IMR-90 (cell line): ENCODE results near the gene SCARF2. TPM values are rescaled to one million over a fixed set of nuclear protein-coding genes. Genes with fewer than 3 reads are reported as not detected.

Experiments
- ATAC-seq: fragments of 200-7000 bp; cut with Tn5 transposase; 2 replicates; pipeline ENCODE4 v1.9.1; 2020; ENCODE audit warnings: low read depth, mild to moderate bottlenecking, moderate library complexity
- BruUV-seq: library from RNA; stranded (reverse); fragments of 400-500 nt; replicated peaks from 2 replicates; lab custom pipeline; 2021; lab: Mats Ljungman, UMichigan
- CTCF ChIA-PET: fragments of 300-600 bp; formaldehyde crosslinking; extraction: SDS; loops from one replicate; lab custom pipeline; 2021; ENCODE audit warnings: antibody characterized with exemption; lab: Yijun Ruan, JAX
- POLR2A ChIA-PET: fragments of 300-600 bp; sonication (Branson Sonifier 250); formaldehyde crosslinking; loops from one replicate; lab custom pipeline; 2022; ENCODE audit warnings: antibody characterized with exemption; ENCODE audit not compliant: unreplicated experiment; lab: Charles Lee
- DNase-seq: peaks from one replicate; pipeline ENCODE4 v3.0.0; 2013
- H2AFZ ChIP-seq: replicated peaks from 2 replicates; pipeline ENCODE3; 2013; ENCODE audit warnings: low read length, mild to moderate bottlenecking; ENCODE audit not compliant: poor library complexity
- H2AK5ac ChIP-seq: 2 replicates; pipeline ENCODE4 v1.6.1; 2013; ENCODE audit warnings: low read depth, low read length, inconsistent platforms
- H2AK9ac ChIP-seq: replicated peaks from 2 replicates; pipeline ENCODE3; 2013; ENCODE audit warnings: mild to moderate bottlenecking, low read depth, low read length, moderate library complexity; ENCODE audit not compliant: poor library complexity
- H2BK120ac ChIP-seq: 2 replicates; pipeline ENCODE4 v1.6.1; 2013; ENCODE audit warnings: low read depth, low read length, inconsistent platforms
- H2BK15ac ChIP-seq: 3 replicates; pipeline ENCODE4 v1.6.1; 2013; ENCODE audit warnings: low read depth, low read length, inconsistent platforms
- H2BK20ac ChIP-seq: 2 replicates; pipeline ENCODE4 v1.6.1; 2013; ENCODE audit warnings: low read depth, mild to moderate bottlenecking, inconsistent platforms, low read length, moderate library complexity
- H2BK5ac ChIP-seq: 2 replicates; pipeline ENCODE4 v1.6.1; 2013; ENCODE audit warnings: mild to moderate bottlenecking, low read depth, low read length, inconsistent platforms; ENCODE audit not compliant: poor library complexity, severe bottlenecking
- H3K14ac ChIP-seq: replicated peaks from 2 replicates; pipeline ENCODE4 v1.6.1; 2013; ENCODE audit warnings: low read depth, low read length, inconsistent platforms
- H3K18ac ChIP-seq: 2 replicates; pipeline ENCODE4 v1.6.1; 2013; ENCODE audit warnings: low read depth, low read length, control low read depth
- H3K23ac ChIP-seq: 2 replicates; pipeline ENCODE4 v1.6.1; 2013; ENCODE audit warnings: low read depth, low read length, inconsistent platforms
- H3K27ac ChIP-seq: 2 replicates; pipeline ENCODE4 v1.5.1; 2013; ENCODE audit warnings: mild to moderate bottlenecking, control low read depth, low read length; ENCODE audit not compliant: insufficient read depth
- H3K27me3 ChIP-seq: 2 replicates; pipeline ENCODE4 v1.6.1; 2013; ENCODE audit warnings: low read length; ENCODE audit not compliant: control insufficient read depth, insufficient read depth
- H3K36me3 ChIP-seq: 2 replicates; pipeline ENCODE4 v1.6.1; 2013; ENCODE audit warnings: low read length, mixed read lengths; ENCODE audit not compliant: control insufficient read depth, insufficient read depth
- H3K4ac ChIP-seq: 2 replicates; pipeline ENCODE4 v1.6.1; 2013; ENCODE audit warnings: low read depth, low read length, inconsistent platforms
- H3K4me1 ChIP-seq: 2 replicates; pipeline ENCODE4 v1.6.1; 2013; ENCODE audit warnings: low read length, mixed read lengths; ENCODE audit not compliant: control insufficient read depth, insufficient read depth
- H3K4me2 ChIP-seq: 2 replicates; pipeline ENCODE4 v1.6.1; 2013; ENCODE audit warnings: low read depth, mild to moderate bottlenecking, control low read depth, low read length, moderate library complexity
- H3K4me3 ChIP-seq: 2 replicates; pipeline ENCODE4 v1.5.1; 2013; ENCODE audit warnings: low read depth, mild to moderate bottlenecking, control low read depth, low read length, moderate library complexity; ENCODE audit not compliant: insufficient read depth
- H3K56ac ChIP-seq: 2 replicates; pipeline ENCODE4 v1.6.1; 2013; ENCODE audit warnings: low read length, inconsistent platforms; ENCODE audit not compliant: insufficient read depth; ENCODE audit errors: extremely low read depth
- H3K79me1 ChIP-seq, 2 experiments: 2 replicates each; pipeline ENCODE4 v1.6.1; 2013; ENCODE audit warnings: low read length in 2 of 2, inconsistent platforms in 1 of 2, low read depth in 1 of 2
- H3K9ac ChIP-seq: 2 replicates; pipeline ENCODE4 v1.6.1; 2013; ENCODE audit warnings: low read depth, low read length, control low read depth
- H3K9me1 ChIP-seq: 2 replicates; pipeline ENCODE4 v1.6.1; 2013; ENCODE audit warnings: low read length, inconsistent platforms; ENCODE audit not compliant: insufficient read depth
- H3K9me3 ChIP-seq: 2 replicates; pipeline ENCODE4 v1.6.1; 2013; ENCODE audit warnings: low read length; ENCODE audit not compliant: control insufficient read depth, insufficient read depth
- H4K20me1 ChIP-seq: 2 replicates; pipeline ENCODE4 v1.6.1; 2013; ENCODE audit warnings: low read length, inconsistent platforms; ENCODE audit not compliant: insufficient read depth
- H4K5ac ChIP-seq: 2 replicates; pipeline ENCODE4 v1.6.1; 2013; ENCODE audit warnings: mild to moderate bottlenecking, low read depth, low read length, control low read depth
- H4K8ac ChIP-seq, 2 experiments: 2 replicates each; pipeline ENCODE4 v1.6.1; 2013; ENCODE audit warnings: low read depth in 2 of 2, low read length in 2 of 2, control low read depth in 1 of 2, inconsistent platforms in 1 of 2
- H4K91ac ChIP-seq: 2 replicates; pipeline ENCODE4 v1.6.1; 2013; ENCODE audit warnings: low read depth, low read length, inconsistent platforms; ENCODE audit not compliant: insufficient read depth
- BHLHE40 ChIP-seq: fragments of 150-350 bp; IDR thresholded peaks from 2 replicates; pipeline ENCODE4 v1.6.1; 2016; ENCODE audit warnings: mild to moderate bottlenecking, low read depth, low read length
- CEBPB ChIP-seq: IDR thresholded peaks from 2 replicates; pipeline ENCODE4 v1.6.1; 2012; ENCODE audit warnings: low read depth, low read length, improper control_type of control experiment
- CHD1 ChIP-seq: IDR thresholded peaks from 2 replicates; pipeline ENCODE4 v1.6.1; 2012; ENCODE audit warnings: low read depth, low read length, improper control_type of control experiment
- CTCF ChIP-seq: conservative IDR thresholded peaks from 2 replicates; pipeline ENCODE4 v1.5.1; 2012; ENCODE audit warnings: mild to moderate bottlenecking, low read depth, low read length, improper control_type of control experiment
- FOS ChIP-seq: fragments of 150-350 bp; IDR thresholded peaks from 2 replicates; pipeline ENCODE4 v1.6.1; 2016; ENCODE audit warnings: low read depth, low read length
- MAFK ChIP-seq: IDR thresholded peaks from 2 replicates; pipeline ENCODE4 v1.6.1; 2012; ENCODE audit warnings: low read depth, low read length, improper control_type of control experiment
- MXI1 ChIP-seq: IDR thresholded peaks from 2 replicates; pipeline ENCODE4 v1.6.1; 2012; ENCODE audit warnings: low read depth, mild to moderate bottlenecking, low read length, moderate library complexity, borderline replicate concordance
- NFE2L2 ChIP-seq: fragments of 150-350 bp; IDR thresholded peaks from 2 replicates; pipeline ENCODE4 v1.6.1; 2016; ENCODE audit warnings: low read depth, mild to moderate bottlenecking, low read length
- POLR2A ChIP-seq: IDR thresholded peaks from 2 replicates; pipeline ENCODE4 v1.6.1; 2012; ENCODE audit warnings: mild to moderate bottlenecking, low read depth, low read length
- RAD21 ChIP-seq: IDR thresholded peaks from 2 replicates; pipeline ENCODE4 v1.6.1; 2012; ENCODE audit warnings: low read length, improper control_type of control experiment
- RCOR1 ChIP-seq: IDR thresholded peaks from 2 replicates; pipeline ENCODE4 v1.6.1; 2012; ENCODE audit warnings: mild to moderate bottlenecking, low read length, improper control_type of control experiment; ENCODE audit not compliant: insufficient replicate concordance
- RFX5 ChIP-seq: IDR thresholded peaks from 2 replicates; pipeline ENCODE4 v1.8.0; 2012; ENCODE audit warnings: low read depth, mild to moderate bottlenecking, low read length, moderate library complexity
- SMC3 ChIP-seq: fragments of 150-350 bp; IDR thresholded peaks from 2 replicates; pipeline ENCODE4 v1.6.1; 2016; ENCODE audit warnings: low read depth, mild to moderate bottlenecking, antibody characterized with exemption, low read length, moderate library complexity
- USF2 ChIP-seq: fragments of 150-350 bp; IDR thresholded peaks from 2 replicates; pipeline ENCODE4 v1.6.1; 2017; ENCODE audit warnings: mild to moderate bottlenecking, antibody characterized with exemption, low read length, low read depth
- WGBS, 2 experiments: methylation state at CpG; one replicate each; pipeline versions ENCODE4 v1.1.5 to v1.1.7; 2013; ENCODE audit warnings: missing lambda C conversion rate in 2 of 2; ENCODE audit not compliant: insufficient read length in 1 of 2; ENCODE audit errors: extremely low coverage in 2 of 2; 5-methylcytosine and 5-hydroxymethylcytosine counted together
- dilution Hi-C: fragments of 300-500 bp; cut with HindIII; formaldehyde crosslinking; loops from one replicate; pipeline ENCODE4 v1.14.3; 2018; ENCODE audit warnings: low sequenced_read_pairs; ENCODE audit not compliant: unreplicated experiment
- in situ Hi-C: fragments of 300-500 bp; cut with MboI; formaldehyde crosslinking; loops from 3 replicates; pipeline ENCODE4 v1.14.3; 2019; ENCODE audit warnings: low sequenced_read_pairs, inconsistent platforms, mixed read lengths
- intact Hi-C: fragments of 100-400 bp; cut with micrococcal nuclease; formaldehyde crosslinking; loops from 2 replicates; pipeline ENCODE4 v1.10.0; 2022
- polyA plus RNA-seq, 3 experiments: library from polyadenylated mRNA; depleted of rRNA; stranded (reverse); fragments of >200 nt; gene quantifications; 2 replicates each; pipeline ENCODE4 v1.2.3, GENCODE V29; 2012; ENCODE audit warnings: low replicate concordance in 1 of 3
- total RNA-seq: library from RNA; depleted of rRNA; stranded (reverse); fragments of >200 nt; gene quantifications from 2 replicates; pipeline ENCODE4 v1.2.3, GENCODE V29; 2012

The SCARF2 gene
- total and polyA plus RNA-seq, 2 of the 4 experiments (the other 2 are of a cell fraction), result 3.4 to 37.0 TPM

- peak overlapping the region; percentile 71 for H2AK9ac ChIP-seq
- no TSS peak for BruUV-seq
- peak overlapping the region; percentile 58 for H3K14ac ChIP-seq
- H3K27me3 ChIP-seq, result no peaks in the 10 kb centered on the region
- H2BK120ac ChIP-seq, result no peak overlapping the region
- peak overlapping the region; percentile 84 for H4K91ac ChIP-seq
- in situ Hi-C loops (no loop called here), dilution Hi-C loops (no loop called here), intact Hi-C loops (no loop called here)
- 14% methylated on average over 6 of the region's 6 CpGs; no CpG with 5 or more reads in 1 of the 2 experiments for WGBS, 2 experiments
- ATAC-seq (no peak), DNase-seq (no peak)
- peak overlapping the region; percentile 91 for H3K9ac ChIP-seq
- CTCF ChIA-PET, result no interaction called here
- peaks cover 16 to 57% of the 10 kb centered on the region in 2 experiments; a peak in 3 of 4 replicates for H3K79me1 ChIP-seq
- peak overlapping the region; percentile 96 for H2AFZ ChIP-seq
- H3K4me3 ChIP-seq, result peak overlapping the region; percentile 90
- peaks cover 35% of the 10 kb centered on the region for H4K20me1 ChIP-seq
- H3K23ac ChIP-seq, result peak overlapping the region; percentile 74; the same call in 1 of the 2 replicates
- no peak overlapping the region; the same call in 2 of the 3 replicates for H2BK15ac ChIP-seq
- H2BK20ac ChIP-seq, result no peak overlapping the region
- H3K4me2 ChIP-seq, result peak overlapping the region; percentile 93
- H3K27ac ChIP-seq, result peak overlapping the region; percentile 91
- no peak overlapping the region for H3K56ac ChIP-seq
- H3K4me1 ChIP-seq, result peaks cover 24% of the 10 kb centered on the region
- TF ChIP-seq CHD1 (no peak), USF2 (no peak), SMC3 (no peak), RCOR1 (no peak), POLR2A (no peak), CTCF (no peak), MXI1 (no peak), BHLHE40 (no peak), MAFK (no peak), FOS (no peak), NFE2L2 (no peak), CEBPB (no peak), RFX5 (no peak), RAD21 (no peak)
- POLR2A ChIA-PET, result no interaction called here
- H3K18ac ChIP-seq, result peak overlapping the region; percentile 79; the same call in 1 of the 2 replicates
- H3K4ac ChIP-seq, result peak overlapping the region; percentile 85
- no peaks in the 10 kb centered on the region for H3K9me3 ChIP-seq
- H3K9me1 ChIP-seq, result peaks cover 21% of the 10 kb centered on the region
- H2BK5ac ChIP-seq, result peak overlapping the region; percentile 70
- peak overlapping the region; percentile 89 for H2AK5ac ChIP-seq
- peak overlapping the region; percentile 65 to 75; a peak in 3 of 4 replicates for H4K8ac ChIP-seq
- peak overlapping the region; percentile 91 for H4K5ac ChIP-seq
- peaks cover 6% of the 10 kb centered on the region; the same call in 1 of the 2 replicates for H3K36me3 ChIP-seq
Observed at GRCh38 chr22:20438427-20438677, 727 bp upstream of the SCARF2 start.
